DLD1 (cell line): ENCODE measurements around the gene OAF.
"Not testable (repeated sequence)": the region's sequence is repeated elsewhere in the genome, so short reads cannot be mapped to it uniquely, and the experiment has no call there.

Source experiments
- in situ Hi-C: cut with HindIII; loops from 2 replicates; pipeline ENCODE4 v1.10.0; 2017; ENCODE audit warnings: low sequenced_read_pairs

Gene OAF

GRCh38 chr11:120210626-120211521, at the start of gene OAF:
OAF (plus strand) TSS chr11:120211032; CDS start chr11:120211280, 248 bp downstream.
- in situ Hi-C loops, result no loop called here

GRCh38 chr11:120167659-120168058, 43.2 kb upstream of the OAF start:
- in situ Hi-C loops, result no loop called here

GRCh38 chr11:120168108-120168959, 42.5 kb upstream of the OAF start:
- in situ Hi-C loops, result no loop called here

GRCh38 chr11:120168960-120169681, 41.7 kb upstream of the OAF start:
- in situ Hi-C loops, result no loop called here

- in situ Hi-C loops, result no loop called here
Observed at GRCh38 chr11:120169981-120170698, 40.7 kb upstream of the OAF start.

- in situ Hi-C loops, result no loop called here
Observed at GRCh38 chr11:120170741-120171261, 40.0 kb upstream of the OAF start.

GRCh38 chr11:120172054-120172911, 38.5 kb upstream of the OAF start:
- in situ Hi-C loops, result no loop called here

GRCh38 chr11:120173019-120173705, 37.7 kb upstream of the OAF start:
- in situ Hi-C loops, result no loop called here

GRCh38 chr11:120173807-120174206, 37.0 kb upstream of the OAF start:
- in situ Hi-C loops, result no loop called here

- in situ Hi-C loops, result no loop called here
Observed at GRCh38 chr11:120174866-120175265, 36.0 kb upstream of the OAF start.

- in situ Hi-C loops, result no loop called here
Observed at GRCh38 chr11:120178561-120179056, 32.2 kb upstream of the OAF start.

GRCh38 chr11:120179057-120179672, 31.7 kb upstream of the OAF start:
- in situ Hi-C loops, result no loop called here

- in situ Hi-C loops, result not testable (repeated sequence)
Observed at GRCh38 chr11:120180063-120180462, 30.8 kb upstream of the OAF start.

- in situ Hi-C loops, result no loop called here
Observed at GRCh38 chr11:120180551-120181232, 30.1 kb upstream of the OAF start.

GRCh38 chr11:120181376-120181975, 29.4 kb upstream of the OAF start:
- in situ Hi-C loops, result no loop called here

GRCh38 chr11:120182372-120182771, 28.5 kb upstream of the OAF start:
- in situ Hi-C loops, result no loop called here
